Omental fat pad (tissue), 4 donors: Measurements from ENCODE around the gene PRSS27. TPM values are rescaled to one million over a fixed set of nuclear protein-coding genes. Genes with fewer than 3 reads are reported as not detected.

Source experiments
- ATAC-seq: fragments of 150-250 bp; one replicate; pipeline ENCODE4 v1.9.1; 2016; ENCODE audit warnings: mild to moderate bottlenecking, moderate library complexity; ENCODE audit not compliant: low FRiP score
- DNase-seq: peaks from one replicate; pipeline ENCODE4 v3.0.0-alpha.2; 2019; ENCODE audit warnings: low spot score
- total RNA-seq, 4 donors: library from RNA; depleted of rRNA; stranded (reverse); fragments of >200 nt; gene quantifications; one replicate each; pipeline ENCODE4 v1.1.0, GENCODE V29; 2016
- TF ChIP-seq, protein P1 (sequence below), 3 donors: fragments of 450-650 bp; IDR thresholded peaks; one replicate each; pipeline ENCODE4 v1.5.1; 2016 to 2017; ENCODE audit warnings: antibody characterized with exemption in 3 of 3, mild to moderate bottlenecking in 3 of 3, moderate library complexity in 2 of 3

Gene PRSS27
- total RNA-seq, 4 donors from 2014 or later: 0.65 to 1.2 (median 1.0) TPM

- TF ChIP-seq, protein P1, sequence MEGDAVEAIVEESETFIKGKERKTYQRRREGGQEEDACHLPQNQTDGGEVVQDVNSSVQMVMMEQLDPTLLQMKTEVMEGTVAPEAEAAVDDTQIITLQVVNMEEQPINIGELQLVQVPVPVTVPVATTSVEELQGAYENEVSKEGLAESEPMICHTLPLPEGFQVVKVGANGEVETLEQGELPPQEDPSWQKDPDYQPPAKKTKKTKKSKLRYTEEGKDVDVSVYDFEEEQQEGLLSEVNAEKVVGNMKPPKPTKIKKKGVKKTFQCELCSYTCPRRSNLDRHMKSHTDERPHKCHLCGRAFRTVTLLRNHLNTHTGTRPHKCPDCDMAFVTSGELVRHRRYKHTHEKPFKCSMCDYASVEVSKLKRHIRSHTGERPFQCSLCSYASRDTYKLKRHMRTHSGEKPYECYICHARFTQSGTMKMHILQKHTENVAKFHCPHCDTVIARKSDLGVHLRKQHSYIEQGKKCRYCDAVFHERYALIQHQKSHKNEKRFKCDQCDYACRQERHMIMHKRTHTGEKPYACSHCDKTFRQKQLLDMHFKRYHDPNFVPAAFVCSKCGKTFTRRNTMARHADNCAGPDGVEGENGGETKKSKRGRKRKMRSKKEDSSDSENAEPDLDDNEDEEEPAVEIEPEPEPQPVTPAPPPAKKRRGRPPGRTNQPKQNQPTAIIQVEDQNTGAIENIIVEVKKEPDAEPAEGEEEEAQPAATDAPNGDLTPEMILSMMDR (IDR thresholded peaks at IDR 0.05): no peak
- ATAC-seq: no peak
- no peak for DNase-seq
Measured at GRCh38 chr16:2761472-2761871, 41.4 kb upstream of the PRSS27 start.

DNA sequence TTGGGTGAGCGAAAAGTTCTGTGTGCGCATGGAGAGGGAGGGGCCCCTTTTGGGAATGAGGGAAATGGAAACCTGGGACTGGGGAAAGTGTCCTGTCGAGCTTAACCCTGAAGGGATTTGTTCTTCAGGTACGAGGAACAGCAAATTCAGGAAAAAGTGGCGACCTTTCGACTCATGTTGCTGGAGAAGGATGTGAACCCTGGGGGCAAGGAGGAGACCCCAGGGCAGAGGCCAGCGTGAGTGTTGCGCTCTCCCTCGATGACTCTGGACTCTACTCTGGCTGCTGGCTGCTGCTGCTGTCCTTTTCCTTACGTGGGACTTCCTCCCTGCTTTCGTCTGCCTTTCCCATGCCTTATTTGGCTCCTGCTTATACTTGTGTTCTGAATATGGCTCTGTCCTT is 37.3 kb upstream of the PRSS27 start:
- no peak for ATAC-seq
- no peak for DNase-seq
- TF ChIP-seq, protein P1 (IDR thresholded peaks at IDR 0.05): no peak

- no peak for ATAC-seq
- no peak for DNase-seq
- TF ChIP-seq, protein P1 (IDR thresholded peaks at IDR 0.05): no peak
Measured at GRCh38 chr16:2756288-2757015, 36.4 kb upstream of the PRSS27 start.

- no peak for DNase-seq
- TF ChIP-seq, protein P1 (IDR thresholded peaks at IDR 0.05): no peak
- no peak for ATAC-seq
Measured at GRCh38 chr16:2755158-2755557, 35.1 kb upstream of the PRSS27 start.

- DNase-seq (no peak), ATAC-seq (no peak)
- TF ChIP-seq, protein P1 (IDR thresholded peaks at IDR 0.05): no peak
Measured at GRCh38 chr16:2753733-2754020, 33.7 kb upstream of the PRSS27 start.

DNA sequence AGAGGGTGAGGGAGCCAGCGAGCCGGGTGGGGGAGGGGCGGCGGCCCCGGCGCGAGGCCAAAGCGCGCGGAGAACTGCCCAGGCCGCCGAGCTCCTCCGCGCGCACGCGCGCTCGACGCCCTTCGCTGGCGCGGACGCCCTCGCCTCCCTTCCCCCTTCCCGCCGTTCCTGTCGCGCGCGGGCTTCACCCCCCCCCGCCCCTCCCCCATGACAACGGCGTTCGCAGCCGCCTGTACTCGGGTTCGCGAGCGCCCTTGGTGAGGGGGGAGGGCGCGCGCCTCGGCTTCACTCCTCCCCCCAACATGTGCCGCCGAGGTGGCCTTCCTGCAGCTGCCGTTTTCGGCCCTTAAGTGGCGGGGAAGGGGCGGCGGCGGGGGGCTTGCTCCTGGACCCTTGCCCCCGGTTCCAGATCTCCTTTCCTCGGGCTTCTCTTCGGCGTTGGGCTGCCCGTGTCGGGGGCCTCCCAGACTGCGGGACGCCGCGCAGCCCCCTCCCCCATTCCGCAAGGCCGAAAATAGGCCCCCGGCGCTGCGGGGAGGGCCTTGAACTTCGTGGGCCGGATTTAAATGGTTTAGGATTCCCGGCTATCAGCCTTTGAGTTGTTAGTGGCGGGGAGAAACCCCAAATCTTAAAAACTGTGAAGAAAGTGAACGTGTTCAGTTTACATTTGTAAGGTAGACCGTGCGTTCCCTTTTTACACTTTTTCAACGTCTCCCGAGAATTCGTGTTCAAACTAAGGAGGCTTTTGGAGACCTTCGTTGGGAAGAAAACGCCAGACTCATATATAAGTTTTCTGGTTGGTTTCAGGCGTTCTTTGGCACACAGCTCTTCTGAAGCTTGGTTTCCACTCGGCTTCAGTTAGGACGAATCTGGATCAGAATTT is 33.1 kb upstream of the PRSS27 start:
- DNase-seq (no peak), ATAC-seq (peak; percentile 85)
- TF ChIP-seq, protein P1 (IDR thresholded peaks at IDR 0.05): no peak
